ENCODE results near the gene SLC27A5. TPM values are rescaled to one million over a fixed set of nuclear protein-coding genes. Genes with fewer than 3 reads are reported as not detected.

The SLC27A5 gene
- total and polyA plus RNA-seq, 9 of the 15 experiments (the other 6 are each of a cell fraction or from before 2014, with no cell fraction given) = 42.2 to 318 (median 64.7) TPM

- TF ChIP-seq ZBTB17 (CRISPR knock-in tag; IDR thresholded peaks at IDR 0.05) = peak; percentile 22; the same call in 1 of the 2 replicates
- TF ChIP-seq E2F6 (IDR thresholded peaks at IDR 0.05; ENCODE audit: borderline replicate concordance in 1 of 2, extremely low read depth in 1 of 2, insufficient read depth in 1 of 2, insufficient read length in 1 of 2, low read depth in 1 of 2, low read length in 1 of 2, poor library complexity in 1 of 2, severe bottlenecking in 1 of 2) = peak in 1 of 2 experiments; percentile 96
- no peak for TF ChIP-seq MCM2 (IDR thresholded peaks at IDR 0.05; ENCODE audit: low read depth)
- TF ChIP-seq NFIC (IDR thresholded peaks at IDR 0.05) = no peak
- TF ChIP-seq CAMTA2 (CRISPR knock-in tag; conservative IDR thresholded peaks at IDR 0.05) = no peak
- TF ChIP-seq NR4A1 (CRISPR knock-in tag; IDR thresholded peaks at IDR 0.05) = 0 out of 2 replicates have a peak, but pooled peaks have one; percentile 61
- no peak for TF ChIP-seq NR4A1 (tag; IDR thresholded peaks at IDR 0.05)
- no peak for TF ChIP-seq SRSF9 (IDR thresholded peaks at IDR 0.05; ENCODE audit: borderline replicate concordance, low read depth, low read length)
- no peak for TF ChIP-seq NELFE (IDR thresholded peaks at IDR 0.05; ENCODE audit: insufficient read depth, insufficient read length)
- TF ChIP-seq ARID4B (CRISPR knock-in tag; IDR thresholded peaks at IDR 0.05) = peak; percentile 7
- no peak for TF ChIP-seq HSF4 (CRISPR knock-in tag; IDR thresholded peaks at IDR 0.05; ENCODE audit: borderline replicate concordance)
- no peak for TF ChIP-seq HNRNPUL1 (IDR thresholded peaks at IDR 0.05; ENCODE audit: low read length)
- no peak for TF ChIP-seq NR2F6 (CRISPR knock-in tag; IDR thresholded peaks at IDR 0.05)
- peak; percentile 72 for TF ChIP-seq ZNF324 (CRISPR knock-in tag; IDR thresholded peaks at IDR 0.05)
- TF ChIP-seq RB1 (IDR thresholded peaks at IDR 0.05; ENCODE audit: low read depth) = peak; percentile 66
- peak; percentile 78; the same call in 1 of the 2 replicates for TF ChIP-seq ELF4 (CRISPR knock-in tag; IDR thresholded peaks at IDR 0.05)
- peak; percentile 46 for TF ChIP-seq POLR2B (IDR thresholded peaks at IDR 0.05; ENCODE audit: low read depth, partially characterized antibody)
- TF ChIP-seq ZNF699 (CRISPR knock-in tag; IDR thresholded peaks at IDR 0.05; ENCODE audit: insufficient replicate concordance) = no peak
- TF ChIP-seq KLF16 (IDR thresholded peaks at IDR 0.05) = no peak
- TF ChIP-seq HDAC8 (tag; IDR thresholded peaks at IDR 0.05) = no peak
- TF ChIP-seq DPF2 (IDR thresholded peaks at IDR 0.05) = no peak
- TF ChIP-seq ETV5 (CRISPR knock-in tag; IDR thresholded peaks at IDR 0.05; ENCODE audit: low read depth) = peak; percentile 56; the same call in 1 of the 2 replicates
- peak; percentile 52 to 74; a peak in 3 of 4 replicates for TF ChIP-seq MAZ (CRISPR knock-in tag; conservative IDR thresholded peaks at IDR 0.05 in 1 of 2, IDR thresholded peaks at IDR 0.05 in 1 of 2)
- TF ChIP-seq ZNF717 (CRISPR knock-in tag; IDR thresholded peaks at IDR 0.05) = no peak
- no peak for TF ChIP-seq ZNF778 (CRISPR knock-in tag; IDR thresholded peaks at IDR 0.05)
Measured at GRCh38 chr19:58558623-58559274, 47.0 kb upstream of the SLC27A5 start (continued).

Measured in K562 (cell line).